ENCODE results near the gene ZXDA. TPM values are rescaled to one million over a fixed set of nuclear protein-coding genes. Genes with fewer than 3 reads are reported as not detected.
"Not testable (repeated sequence)": the region's sequence is repeated elsewhere in the genome, so short reads cannot be mapped to it uniquely, and the experiment has no call there.

Gene ZXDA
- polyA plus RNA-seq, 1 donor (not counting 4 experiments of a cell fraction or from before 2014, with no cell fraction given): 1.2 TPM

GRCh38 chrX:57908972-57909594 is 1.2 kb downstream of the ZXDA start:
- dilution Hi-C loops (cut with MboI; ENCODE audit: extremely low pct_ligation_motif_present, low sequenced_read_pairs); H2AFZ ChIP-seq (ENCODE audit: control insufficient read depth, low read length): not testable (repeated sequence)

GRCh38 chrX:57906790-57907189 is 3.5 kb downstream of the ZXDA start:
- H3K36me3 ChIP-seq (ENCODE audit: control insufficient read depth in 2 of 2, extremely low read depth in 1 of 2, insufficient read depth in 2 of 2, low read length in 2 of 2): no peaks in the 10 kb centered on the region
- H3K79me2 ChIP-seq (ENCODE audit: control insufficient read depth, insufficient read depth, low read length): no peaks in the 10 kb centered on the region
- H2AFZ ChIP-seq (ENCODE audit: control insufficient read depth, low read length): no peak overlapping the region
- H3K9me3 ChIP-seq (ENCODE audit: control insufficient read depth, low read depth, low read length): no peaks in the 10 kb centered on the region
- no peaks in the 10 kb centered on the region for H3K27me3 ChIP-seq (ENCODE audit: control insufficient read depth, extremely low read depth, insufficient read depth, low read length)
- H3K9me1 ChIP-seq (ENCODE audit: control insufficient read depth, extremely low read depth, insufficient read depth, low read length): no peaks in the 10 kb centered on the region
- H3K4me2 ChIP-seq (ENCODE audit: control insufficient read depth, extremely low read depth, insufficient read depth, low read depth, low read length): no peak overlapping the region
- H3K4me1 ChIP-seq (ENCODE audit: control insufficient read depth, extremely low read depth, insufficient read depth, low read length): no peaks in the 10 kb centered on the region
- no peak for TF ChIP-seq EZH2 (IDR thresholded peaks at IDR 0.05; ENCODE audit: low read length)
- dilution Hi-C loops (cut with MboI; ENCODE audit: extremely low pct_ligation_motif_present, low sequenced_read_pairs): no loop called here
- H3K4me3 ChIP-seq (ENCODE audit: control insufficient read depth in 2 of 3, extremely low read depth in 1 of 3, insufficient read depth in 2 of 3, low read depth in 1 of 3, low read length in 3 of 3): no peak overlapping the region
- FAIRE-seq (no peak), DNase-seq (ENCODE audit: low read depth, low spot score) (no peak)
- H3K9ac ChIP-seq (ENCODE audit: control insufficient read depth, extremely low read depth, insufficient read depth, low read length): no peak overlapping the region
- no peaks in the 10 kb centered on the region for H4K20me1 ChIP-seq (ENCODE audit: control insufficient read depth, extremely low read depth, insufficient read depth, low read length)
- no peak overlapping the region for H3K27ac ChIP-seq (ENCODE audit: control insufficient read depth, insufficient read depth, low read length)

More at GRCh38 chrX:57908972-57909594, 1.2 kb downstream of the ZXDA start:
- not testable (repeated sequence) for H3K79me2 ChIP-seq (ENCODE audit: control insufficient read depth, insufficient read depth, low read length); H3K27me3 ChIP-seq (ENCODE audit: control insufficient read depth, extremely low read depth, insufficient read depth, low read length); H3K9me1 ChIP-seq (ENCODE audit: control insufficient read depth, extremely low read depth, insufficient read depth, low read length); DNase-seq (ENCODE audit: low read depth, low spot score); H3K9me3 ChIP-seq (ENCODE audit: control insufficient read depth, low read depth, low read length); H4K20me1 ChIP-seq (ENCODE audit: control insufficient read depth, extremely low read depth, insufficient read depth, low read length); H3K36me3 ChIP-seq (ENCODE audit: control insufficient read depth in 2 of 2, extremely low read depth in 1 of 2, insufficient read depth in 2 of 2, low read length in 2 of 2); H3K4me1 ChIP-seq (ENCODE audit: control insufficient read depth, extremely low read depth, insufficient read depth, low read length); FAIRE-seq
- H3K27ac ChIP-seq (ENCODE audit: control insufficient read depth, insufficient read depth, low read length): peak overlapping the region; percentile 43
- peak overlapping the region; percentile 68 for H3K9ac ChIP-seq (ENCODE audit: control insufficient read depth, extremely low read depth, insufficient read depth, low read length)
- H3K4me3 ChIP-seq (ENCODE audit: control insufficient read depth in 2 of 3, extremely low read depth in 1 of 3, insufficient read depth in 2 of 3, low read depth in 1 of 3, low read length in 3 of 3): peak overlapping the region; percentile 35 to 43 (median 42)
- peak overlapping the region; percentile 60 for H3K4me2 ChIP-seq (ENCODE audit: control insufficient read depth, extremely low read depth, insufficient read depth, low read depth, low read length)

- dilution Hi-C loops (cut with MboI; ENCODE audit: extremely low pct_ligation_motif_present, low sequenced_read_pairs): no loop called here
- Histone ChIP-seq H3K9ac (ENCODE audit: control insufficient read depth, extremely low read depth, insufficient read depth, low read length) (no peak overlapping the region), H3K9me1 (ENCODE audit: control insufficient read depth, extremely low read depth, insufficient read depth, low read length) (no peaks in the 10 kb centered on the region), H3K4me3 (ENCODE audit: control insufficient read depth in 2 of 3, extremely low read depth in 1 of 3, insufficient read depth in 2 of 3, low read depth in 1 of 3, low read length in 3 of 3) (peak overlapping the region in 1 of 3 experiments; percentile 26), H3K36me3 (ENCODE audit: control insufficient read depth in 2 of 2, extremely low read depth in 1 of 2, insufficient read depth in 2 of 2, low read length in 2 of 2) (no peaks in the 10 kb centered on the region), H3K27me3 (ENCODE audit: control insufficient read depth, extremely low read depth, insufficient read depth, low read length) (no peaks in the 10 kb centered on the region), H4K20me1 (ENCODE audit: control insufficient read depth, extremely low read depth, insufficient read depth, low read length) (no peaks in the 10 kb centered on the region), H3K9me3 (ENCODE audit: control insufficient read depth, low read depth, low read length) (no peaks in the 10 kb centered on the region), H3K27ac (ENCODE audit: control insufficient read depth, insufficient read depth, low read length) (no peak overlapping the region), H3K4me2 (ENCODE audit: control insufficient read depth, extremely low read depth, insufficient read depth, low read depth, low read length) (peak overlapping the region; percentile 56), H2AFZ (ENCODE audit: control insufficient read depth, low read length) (no peak overlapping the region), H3K79me2 (ENCODE audit: control insufficient read depth, insufficient read depth, low read length) (no peaks in the 10 kb centered on the region), H3K4me1 (ENCODE audit: control insufficient read depth, extremely low read depth, insufficient read depth, low read length) (no peaks in the 10 kb centered on the region)
- FAIRE-seq (no peak), DNase-seq (ENCODE audit: low read depth, low spot score) (no peak)
- no peak for TF ChIP-seq EZH2 (IDR thresholded peaks at IDR 0.05; ENCODE audit: low read length)
- TF ChIP-seq, protein P1, sequence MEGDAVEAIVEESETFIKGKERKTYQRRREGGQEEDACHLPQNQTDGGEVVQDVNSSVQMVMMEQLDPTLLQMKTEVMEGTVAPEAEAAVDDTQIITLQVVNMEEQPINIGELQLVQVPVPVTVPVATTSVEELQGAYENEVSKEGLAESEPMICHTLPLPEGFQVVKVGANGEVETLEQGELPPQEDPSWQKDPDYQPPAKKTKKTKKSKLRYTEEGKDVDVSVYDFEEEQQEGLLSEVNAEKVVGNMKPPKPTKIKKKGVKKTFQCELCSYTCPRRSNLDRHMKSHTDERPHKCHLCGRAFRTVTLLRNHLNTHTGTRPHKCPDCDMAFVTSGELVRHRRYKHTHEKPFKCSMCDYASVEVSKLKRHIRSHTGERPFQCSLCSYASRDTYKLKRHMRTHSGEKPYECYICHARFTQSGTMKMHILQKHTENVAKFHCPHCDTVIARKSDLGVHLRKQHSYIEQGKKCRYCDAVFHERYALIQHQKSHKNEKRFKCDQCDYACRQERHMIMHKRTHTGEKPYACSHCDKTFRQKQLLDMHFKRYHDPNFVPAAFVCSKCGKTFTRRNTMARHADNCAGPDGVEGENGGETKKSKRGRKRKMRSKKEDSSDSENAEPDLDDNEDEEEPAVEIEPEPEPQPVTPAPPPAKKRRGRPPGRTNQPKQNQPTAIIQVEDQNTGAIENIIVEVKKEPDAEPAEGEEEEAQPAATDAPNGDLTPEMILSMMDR (optimal IDR thresholded peaks at IDR 0.05 in 1 of 3, IDR thresholded peaks at IDR 0.05 in 1 of 3, conservative IDR thresholded peaks at IDR 0.05 in 1 of 3; ENCODE audit: extremely low read depth in 1 of 3, insufficient read depth in 2 of 3, low read length in 3 of 3): no peak
Observed at GRCh38 chrX:57905141-57905540, 5.1 kb downstream of the ZXDA start.
